GM21515 (cell line): ENCODE results near the gene CARHSP1.
"Not testable (repeated sequence)": the region's sequence is repeated elsewhere in the genome, so short reads cannot be mapped to it uniquely, and the experiment has no call there.

ENCODE experiments used
- ATAC-seq: cut with Tn5 transposase; IDR thresholded peaks from one replicate; pipeline ENCODE4 v1.9.1; 2021; ENCODE audit not compliant: unreplicated experiment

Gene CARHSP1

GRCh38 chr16:8873866-8874195, 5.0 kb upstream of the CARHSP1 start:
- ATAC-seq = not testable (repeated sequence)

GRCh38 chr16:8872967-8873865, 4.4 kb upstream of the CARHSP1 start:
- no peak for ATAC-seq

GRCh38 chr16:8872071-8872470, 3.3 kb upstream of the CARHSP1 start:
- ATAC-seq = no peak

- not testable (repeated sequence) for ATAC-seq
Measured at GRCh38 chr16:8869988-8870241, 1.1 kb upstream of the CARHSP1 start.

- ATAC-seq = no peak
Measured at GRCh38 chr16:8869212-8869987, 594 bp upstream of the CARHSP1 start.

- ATAC-seq = peak; percentile 9
Measured at GRCh38 chr16:8867932-8868415, 832 bp downstream of the CARHSP1 start.

- ATAC-seq = no peak
Measured at GRCh38 chr16:8867216-8867931, 1.4 kb downstream of the CARHSP1 start.

- ATAC-seq = no peak
Measured at GRCh38 chr16:8866884-8867215, 2.0 kb downstream of the CARHSP1 start.

GRCh38 chr16:8866118-8866883, 2.5 kb downstream of the CARHSP1 start:
- no peak for ATAC-seq

GRCh38 chr16:8865145-8865882, 3.5 kb downstream of the CARHSP1 start:
- no peak for ATAC-seq

GRCh38 chr16:8864480-8865110, 4.2 kb downstream of the CARHSP1 start:
- ATAC-seq = no peak

- ATAC-seq = no peak
Measured at GRCh38 chr16:8863594-8864424, 5.0 kb downstream of the CARHSP1 start.

GRCh38 chr16:8862309-8863130, 6.3 kb downstream of the CARHSP1 start:
- no peak for ATAC-seq

- no peak for ATAC-seq
Measured at GRCh38 chr16:8861563-8862308, 7.1 kb downstream of the CARHSP1 start.

- no peak for ATAC-seq
Measured at GRCh38 chr16:8859913-8860881, 8.6 kb downstream of the CARHSP1 start.
